GM18907 (cell line): Measurements from ENCODE around the gene TLR6.
"Not testable (repeated sequence)": the region's sequence is repeated elsewhere in the genome, so short reads cannot be mapped to it uniquely, and the experiment has no call there.

Source experiments
- ATAC-seq: cut with Tn5 transposase; IDR thresholded peaks from one replicate; pipeline ENCODE4 v1.9.1; 2021; ENCODE audit warnings: mild to moderate bottlenecking, moderate library complexity; ENCODE audit not compliant: unreplicated experiment

Gene TLR6

GRCh38 chr4:38794051-38794450 lies 62.6 kb downstream of the TLR6 start:
- ATAC-seq = no peak

DNA sequence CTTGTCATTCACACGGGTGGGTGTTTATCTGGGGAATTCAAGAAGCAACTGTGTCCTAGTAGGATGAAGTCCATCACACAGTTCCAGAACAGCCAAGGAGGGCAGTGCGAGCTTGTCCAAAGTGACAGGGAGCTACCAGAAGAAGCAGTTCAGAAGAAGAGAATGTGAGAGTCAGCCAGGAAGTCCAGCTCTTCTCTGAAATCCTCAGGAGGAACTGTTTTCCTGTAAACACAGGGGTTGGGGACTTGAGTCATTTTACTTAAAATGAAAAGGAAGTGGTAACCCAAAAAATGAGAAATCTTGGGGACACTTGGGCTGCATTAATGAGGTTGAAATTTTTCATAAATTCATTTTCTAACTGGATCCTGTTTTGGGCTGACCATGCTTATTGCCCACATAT lies 65.6 kb downstream of the TLR6 start:
- ATAC-seq = no peak

GRCh38 chr4:38788317-38788716 lies 68.3 kb downstream of the TLR6 start:
- ATAC-seq = no peak

GRCh38 chr4:38787693-38788092 lies 68.9 kb downstream of the TLR6 start:
- no peak for ATAC-seq

DNA sequence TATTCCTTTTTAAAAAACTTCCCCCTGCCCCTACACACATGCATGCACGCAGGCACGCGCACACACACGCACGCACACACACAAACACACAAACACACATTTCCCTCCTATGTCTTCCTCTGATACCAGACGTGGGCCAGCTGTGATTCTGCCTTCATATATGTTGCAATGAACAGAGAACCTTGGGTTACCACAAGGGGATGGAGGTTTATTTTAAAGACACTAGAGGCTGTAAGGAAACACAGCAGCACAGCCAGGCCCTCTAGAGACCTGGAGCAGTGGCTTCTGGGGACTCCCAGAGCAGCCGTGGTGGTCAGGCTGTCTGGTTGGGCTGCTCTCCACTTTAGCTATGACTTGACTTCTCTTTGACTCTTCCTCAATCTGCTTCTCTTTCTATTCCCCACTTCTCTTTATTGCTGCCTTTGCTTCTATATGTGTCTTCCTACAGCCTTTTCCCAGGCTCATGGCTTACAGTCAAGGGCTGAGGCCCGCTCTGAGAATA lies 70.7 kb downstream of the TLR6 start:
- ATAC-seq = peak; percentile 65

DNA sequence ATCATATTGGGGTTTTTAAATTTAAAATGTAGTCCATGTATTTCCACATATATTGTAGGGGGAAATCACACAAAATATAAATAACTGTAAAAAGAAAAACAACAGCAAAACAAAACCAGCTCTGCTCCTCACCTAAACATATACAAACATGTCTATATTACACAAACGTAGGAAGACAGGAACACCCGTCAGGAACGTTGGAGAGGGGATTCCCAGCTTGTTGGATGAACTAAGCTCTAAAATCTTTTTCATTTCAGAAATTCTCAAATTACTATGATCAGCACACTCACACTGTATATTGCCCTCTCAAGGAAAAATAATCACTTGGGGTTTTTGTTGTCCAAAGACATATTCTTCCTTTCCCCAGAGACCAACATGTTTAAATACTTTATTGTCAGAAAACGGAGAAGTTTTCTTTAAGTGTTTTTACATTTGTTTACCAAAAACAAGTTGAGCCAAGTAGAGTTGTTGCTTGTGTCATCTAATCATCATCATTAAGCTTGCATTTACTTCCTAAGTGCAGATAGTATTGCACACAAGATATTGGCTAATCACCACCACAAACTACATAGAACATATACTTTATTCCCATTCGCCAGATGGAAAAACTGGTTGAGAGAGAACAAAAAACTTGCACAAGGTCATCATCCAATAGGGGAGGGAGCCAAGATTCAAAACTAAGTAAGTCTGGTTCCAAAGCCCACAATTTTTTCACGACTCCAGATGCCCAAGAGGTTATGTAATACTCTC lies 71.4 kb downstream of the TLR6 start:
- ATAC-seq = no peak

- no peak for ATAC-seq
These were observed 72.5 kb downstream of the TLR6 start for GRCh38 chr4:38784141-38784540.

DNA sequence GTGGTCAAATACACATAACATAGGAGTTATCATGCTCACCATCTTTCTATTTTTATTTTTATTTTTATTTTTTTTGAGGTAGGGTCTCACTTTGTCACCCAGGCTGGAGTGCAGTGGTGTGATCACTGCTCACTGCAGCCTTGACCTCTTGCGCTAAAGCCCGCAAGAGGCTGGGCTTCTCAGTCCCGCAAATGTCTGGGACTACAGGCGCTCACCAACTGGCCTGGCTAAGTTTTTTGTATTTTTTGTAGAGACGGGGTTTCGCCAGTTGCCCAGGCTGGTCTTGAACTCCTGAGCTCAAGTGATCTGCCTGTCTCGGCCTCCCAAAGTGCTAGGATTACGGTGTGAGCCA lies 73.5 kb downstream of the TLR6 start:
- no peak for ATAC-seq

- peak; percentile 61 for ATAC-seq
These were observed 74.0 kb downstream of the TLR6 start, which contains the start of gene TLR10 for GRCh38 chr4:38782452-38783108. TLR10 (minus strand) TSS chr4:38782990; CDS start chr4:38775590, 7,400 bp downstream.

DNA sequence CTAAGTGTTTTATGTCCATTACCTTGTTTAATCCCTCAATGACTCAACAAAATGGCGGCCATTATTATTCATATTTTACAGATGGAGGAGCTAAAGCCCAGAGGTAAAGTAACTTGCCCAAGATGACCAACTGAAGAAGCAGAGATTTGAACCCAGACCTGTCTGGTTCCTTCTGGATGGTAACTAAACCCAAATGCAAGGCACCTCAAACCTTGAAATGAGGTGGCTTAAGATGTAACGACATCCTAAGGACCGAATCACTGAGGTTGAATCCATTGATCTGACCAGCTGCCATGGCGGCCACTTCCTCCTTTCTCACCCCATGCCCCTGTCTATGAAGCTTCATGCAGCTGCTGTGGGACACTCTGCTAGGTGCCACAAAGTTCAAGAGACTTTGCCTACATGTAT lies 74.8 kb downstream of the TLR6 start:
- peak; percentile 35 for ATAC-seq

DNA sequence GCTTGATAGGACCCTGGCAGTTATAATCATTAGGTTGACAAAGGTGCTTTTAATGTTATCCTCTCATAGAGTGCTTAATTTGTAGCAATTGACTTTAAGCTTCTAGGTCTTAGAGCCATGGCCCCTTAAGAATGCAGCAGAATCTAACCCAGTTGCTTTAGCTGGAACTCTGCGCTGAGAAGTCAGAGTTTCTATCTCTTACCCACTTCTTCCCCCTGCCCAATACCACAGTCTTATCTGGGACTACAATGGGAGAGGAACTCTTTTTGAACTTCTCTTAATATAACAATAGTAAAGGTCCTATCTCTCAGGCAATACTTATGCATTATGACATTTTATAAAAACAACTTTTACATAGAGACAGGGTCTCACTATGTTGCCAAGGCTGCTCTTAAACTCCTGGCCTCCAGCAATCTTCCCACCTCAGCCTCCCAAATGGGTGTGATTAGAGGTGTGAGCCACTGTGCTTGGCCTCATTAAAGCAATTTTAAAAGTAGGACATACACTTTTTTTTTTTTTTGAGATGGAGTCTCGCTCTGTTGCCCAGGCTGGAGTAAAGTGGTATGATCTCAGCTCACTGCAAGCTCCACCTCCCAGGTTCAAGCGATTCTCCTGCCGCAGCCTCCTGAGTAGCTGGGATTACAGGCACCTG lies 75.7 kb downstream of the TLR6 start:
- ATAC-seq = no peak

GRCh38 chr4:38779790-38780189 lies 76.8 kb downstream of the TLR6 start:
- no peak for ATAC-seq

GRCh38 chr4:38777925-38778324 lies 78.7 kb downstream of the TLR6 start:
- ATAC-seq = not testable (repeated sequence)

- no peak for ATAC-seq
These were observed 81.3 kb downstream of the TLR6 start for GRCh38 chr4:38775326-38775725.

- no peak for ATAC-seq
These were observed 82.2 kb downstream of the TLR6 start for GRCh38 chr4:38774181-38774955.
